ENCODE results near the gene PAFAH1B2. TPM values are rescaled to one million over a fixed set of nuclear protein-coding genes. Genes with fewer than 3 reads are reported as not detected.

The PAFAH1B2 gene
- total and polyA plus RNA-seq, 10 of the 15 experiments (the other 5 are each of a cell fraction or from before 2014, with no cell fraction given): 17.6 to 64.8 (median 47.6) TPM

GRCh38 chr11:117146521-117146920, 2.4 kb downstream of the PAFAH1B2 start:
- Histone ChIP-seq H3K9ac (ENCODE audit: control insufficient read depth, insufficient read depth, low read length) (no peak overlapping the region), H3K4me2 (ENCODE audit: control insufficient read depth, insufficient read depth) (peak overlapping the region; percentile 64; the same call in 1 of the 2 replicates), H3K79me2 (ENCODE audit: control insufficient read depth, insufficient read depth, low read length) (peaks cover 63% of the 10 kb centered on the region), H3K36me3 (ENCODE audit: control insufficient read depth in 2 of 2, insufficient read depth in 2 of 2, low read length in 1 of 2) (peaks cover 1 to 3% of the 10 kb centered on the region in 2 experiments; a peak in 3 of 4 replicates), H3K4me1 (ENCODE audit: control insufficient read depth, insufficient read depth, low read length) (peaks cover 7% of the 10 kb centered on the region), H3K27ac (ENCODE audit: control insufficient read depth, insufficient read depth) (no peak overlapping the region), H4K20me1 (ENCODE audit: control insufficient read depth, insufficient read depth) (peaks cover 6% of the 10 kb centered on the region; the same call in 1 of the 2 replicates), H3K4me3 (peak overlapping the region; percentile 21; the same call in 1 of the 2 replicates), H3K9me3 (replicated peaks; ENCODE audit: control insufficient read depth, insufficient read depth, low read length) (no peaks in the 10 kb centered on the region), H3K27me3 (replicated peaks in 1 of 2; ENCODE audit: control insufficient read depth in 2 of 2, insufficient read depth in 2 of 2, low read length in 1 of 2) (no peaks in the 10 kb centered on the region), H2AFZ (ENCODE audit: control insufficient read depth, low read depth, low read length) (no peak overlapping the region)
- no peak for FAIRE-seq
- CTCF ChIA-PET: interaction anchor here (1.0 to 6.6 kb wide), 5 partner anchors 24 to 475 kb away, joined by 3 to 93 read pairs (median 4); partner anchors contain the start of gene SIDT2
- ATAC-seq: no peak
- TF ChIP-seq ASH2L (IDR thresholded peaks at IDR 0.05; ENCODE audit: borderline replicate concordance, low read depth) (no peak), NFYA (IDR thresholded peaks at IDR 0.05; ENCODE audit: borderline replicate concordance, low read depth, low read length) (no peak), CHD1 (IDR thresholded peaks at IDR 0.05; ENCODE audit: low read depth, low read length) (no peak), KDM1A (IDR thresholded peaks at IDR 0.05; ENCODE audit: borderline replicate concordance) (no peak), YY1 (IDR thresholded peaks at IDR 0.05; ENCODE audit: low read depth, low read length) (no peak), SUPT20H (IDR thresholded peaks at IDR 0.05; ENCODE audit: borderline replicate concordance, control insufficient read depth, low read depth, low read length) (no peak), SREBF1 (IDR thresholded peaks at IDR 0.05; ENCODE audit: low read length) (no peak), USF1 (IDR thresholded peaks at IDR 0.05; ENCODE audit: borderline replicate concordance, extremely low read length, insufficient read depth, low read depth, low read length) (no peak), NBN (IDR thresholded peaks at IDR 0.05) (no peak)
- 55% methylated on average over 7 of the region's 10 CpGs for WGBS (ENCODE audit: insufficient coverage, insufficient replicate concordance, low lambda C conversion rate, missing lambda C conversion rate)
- POLR2A ChIA-PET: interaction anchor here (0.6 to 3.6 kb wide), 5 partner anchors 27 to 134 kb away, joined by 3 to 42 read pairs (median 4); partner anchors contain the start of gene SIDT2
- no peak for DNase-seq (ENCODE audit: low read depth, low spot score)
- intact Hi-C loops (cut with micrococcal nuclease; ENCODE audit: unreplicated experiment) (no loop called here), in situ Hi-C loops (cut with MboI) (no loop called here)
- no TSS peak for BruUV-seq (replicated peaks)
- RAD21 ChIA-PET (ENCODE audit: unreplicated experiment): interaction anchor here (1.1 to 4.6 kb wide), 3 partner anchors 13 to 88 kb away, joined by 3 to 65 read pairs (median 5); partner anchors contain the start of gene SIDT2
- SMC1A ChIA-PET (ENCODE audit: uncharacterized antibody, unreplicated experiment): interaction anchor here (1.2 to 6.2 kb wide), 4 partner anchors 12 to 32 kb away, joined by 4 to 67 read pairs (median 30); partner anchors contain the start of gene SIDT2
